Measurements from ENCODE around the gene BTBD3.

BTBD3 gene

GRCh38 chr20:11917663-11918062 lies at the start of gene BTBD3:
Gene BTBD3 (plus strand): TSS chr20:11917893. CDS start chr20:11918276, 383 bp downstream.
- TF ChIP-seq POLR2A (IDR thresholded peaks at IDR 0.05; ENCODE audit: low read length) (peak; percentile 46), GATA1 (IDR thresholded peaks at IDR 0.05; ENCODE audit: low read depth, low read length) (no peak)
- peak in 1 of 2 experiments; percentile 3 for DNase-seq

GRCh38 chr20:11869641-11870040 lies 48.1 kb upstream of the BTBD3 start:
- no peak for TF ChIP-seq GATA1 (IDR thresholded peaks at IDR 0.05; ENCODE audit: low read depth, low read length)
- no peak for TF ChIP-seq POLR2A (IDR thresholded peaks at IDR 0.05; ENCODE audit: low read length)
- DNase-seq, result no peak

GRCh38 chr20:11870411-11870810 lies 47.3 kb upstream of the BTBD3 start:
- no peak for DNase-seq
- TF ChIP-seq POLR2A (IDR thresholded peaks at IDR 0.05; ENCODE audit: low read length) (no peak), GATA1 (IDR thresholded peaks at IDR 0.05; ENCODE audit: low read depth, low read length) (no peak)

GRCh38 chr20:11876555-11876954 lies 41.1 kb upstream of the BTBD3 start:
- no peak for DNase-seq
- TF ChIP-seq POLR2A (IDR thresholded peaks at IDR 0.05; ENCODE audit: low read length) (no peak), GATA1 (IDR thresholded peaks at IDR 0.05; ENCODE audit: low read depth, low read length) (no peak)

- DNase-seq, result no peak
- TF ChIP-seq POLR2A (IDR thresholded peaks at IDR 0.05; ENCODE audit: low read length), result no peak
- no peak for TF ChIP-seq GATA1 (IDR thresholded peaks at IDR 0.05; ENCODE audit: low read depth, low read length)
Measured at GRCh38 chr20:11880680-11881079, 37.0 kb upstream of the BTBD3 start.

GRCh38 chr20:11881449-11881848 lies 36.2 kb upstream of the BTBD3 start:
- DNase-seq, result no peak
- TF ChIP-seq GATA1 (IDR thresholded peaks at IDR 0.05; ENCODE audit: low read depth, low read length), result no peak
- TF ChIP-seq POLR2A (IDR thresholded peaks at IDR 0.05; ENCODE audit: low read length), result no peak

- no peak for DNase-seq
- TF ChIP-seq GATA1 (IDR thresholded peaks at IDR 0.05; ENCODE audit: low read depth, low read length) (no peak), POLR2A (IDR thresholded peaks at IDR 0.05; ENCODE audit: low read length) (no peak)
Measured at GRCh38 chr20:11882651-11883050, 35.0 kb upstream of the BTBD3 start.

- TF ChIP-seq POLR2A (IDR thresholded peaks at IDR 0.05; ENCODE audit: low read length) (no peak), GATA1 (IDR thresholded peaks at IDR 0.05; ENCODE audit: low read depth, low read length) (no peak)
- no peak for DNase-seq
Measured at GRCh38 chr20:11888648-11889047, 29.0 kb upstream of the BTBD3 start.

- TF ChIP-seq GATA1 (IDR thresholded peaks at IDR 0.05; ENCODE audit: low read depth, low read length) (no peak), POLR2A (IDR thresholded peaks at IDR 0.05; ENCODE audit: low read length) (peak; percentile 56)
- DNase-seq, result peak; percentile 82
Measured at GRCh38 chr20:11890331-11891076, 27.2 kb upstream of the BTBD3 start.

- TF ChIP-seq POLR2A (IDR thresholded peaks at IDR 0.05; ENCODE audit: low read length) (no peak), GATA1 (IDR thresholded peaks at IDR 0.05; ENCODE audit: low read depth, low read length) (no peak)
- DNase-seq, result peak; percentile 56 to 63
Measured at GRCh38 chr20:11891077-11891775, 26.5 kb upstream of the BTBD3 start.

- peak; percentile 70 to 72 for DNase-seq
- TF ChIP-seq GATA1 (IDR thresholded peaks at IDR 0.05; ENCODE audit: low read depth, low read length) (no peak), POLR2A (IDR thresholded peaks at IDR 0.05; ENCODE audit: low read length) (no peak)
Measured at GRCh38 chr20:11891776-11892545, 25.7 kb upstream of the BTBD3 start.

GRCh38 chr20:11894062-11894461 lies 23.6 kb upstream of the BTBD3 start:
- no peak for DNase-seq
- TF ChIP-seq POLR2A (IDR thresholded peaks at IDR 0.05; ENCODE audit: low read length), result no peak
- TF ChIP-seq GATA1 (IDR thresholded peaks at IDR 0.05; ENCODE audit: low read depth, low read length), result no peak

GRCh38 chr20:11895861-11896387 lies 21.8 kb upstream of the BTBD3 start:
- no peak for TF ChIP-seq POLR2A (IDR thresholded peaks at IDR 0.05; ENCODE audit: low read length)
- TF ChIP-seq GATA1 (IDR thresholded peaks at IDR 0.05; ENCODE audit: low read depth, low read length), result no peak
- no peak for DNase-seq

- TF ChIP-seq GATA1 (IDR thresholded peaks at IDR 0.05; ENCODE audit: low read depth, low read length) (no peak), POLR2A (IDR thresholded peaks at IDR 0.05; ENCODE audit: low read length) (no peak)
- no peak for DNase-seq
Measured at GRCh38 chr20:11901127-11901526, 16.6 kb upstream of the BTBD3 start.

Measured in erythroblast (primary cell).